Activated CD4-positive, alpha-beta T cell treated with anti-CD3 and anti-CD28 coated beads, Interleukin-2, Interleukin-4, amounts not matched to agents 100 ng/mL and 50 ng/mL, durations not matched to agents 16 hours and 8 hours (primary cell): Measurements from ENCODE around the gene SCGB2A2.

ENCODE experiments used
- DNase-seq: peaks from one replicate; pipeline ENCODE4 v3.0.0-alpha.2; 2020; ENCODE audit warnings: low spot score

Gene SCGB2A2

DNA sequence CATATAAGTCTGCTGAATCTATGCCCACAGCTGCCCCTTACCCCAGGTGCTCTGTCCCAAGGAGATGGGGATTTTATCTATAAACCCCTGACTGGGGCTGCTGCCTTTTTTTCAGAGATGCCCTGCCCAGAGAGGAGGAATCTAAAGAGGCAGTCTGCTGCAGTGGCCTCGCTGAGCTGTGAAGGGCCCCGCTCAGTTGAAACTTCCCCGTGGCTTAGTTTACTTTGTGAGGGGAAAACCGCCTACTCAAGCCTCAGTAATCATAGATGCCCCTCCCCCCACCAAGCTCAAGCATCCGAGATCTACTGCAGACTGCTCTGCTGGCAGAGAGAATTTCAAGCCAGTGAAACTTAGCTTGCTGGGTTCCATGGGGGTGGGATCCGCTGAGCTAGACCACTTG, 36.3 kb downstream of the SCGB2A2 start:
- no peak for DNase-seq

DNA sequence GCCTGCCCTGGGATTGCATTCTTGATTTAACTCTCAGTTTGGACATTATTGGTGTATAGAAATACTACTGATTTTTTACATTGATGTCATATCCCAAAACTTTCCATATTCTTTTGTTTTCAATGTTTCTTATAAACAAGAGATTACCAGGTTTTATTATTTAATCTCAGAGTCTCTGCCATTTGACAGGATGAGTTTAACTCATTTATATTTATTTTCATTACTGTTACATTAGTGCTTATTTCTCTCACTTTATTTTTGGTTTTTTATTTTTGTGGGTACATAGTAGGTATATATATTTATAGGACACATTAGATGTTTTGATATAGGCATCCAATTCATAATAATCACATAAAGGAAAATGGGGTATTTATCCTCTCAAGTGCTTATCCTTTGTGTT, 38.0 kb downstream of the SCGB2A2 start:
- DNase-seq: no peak

DNA sequence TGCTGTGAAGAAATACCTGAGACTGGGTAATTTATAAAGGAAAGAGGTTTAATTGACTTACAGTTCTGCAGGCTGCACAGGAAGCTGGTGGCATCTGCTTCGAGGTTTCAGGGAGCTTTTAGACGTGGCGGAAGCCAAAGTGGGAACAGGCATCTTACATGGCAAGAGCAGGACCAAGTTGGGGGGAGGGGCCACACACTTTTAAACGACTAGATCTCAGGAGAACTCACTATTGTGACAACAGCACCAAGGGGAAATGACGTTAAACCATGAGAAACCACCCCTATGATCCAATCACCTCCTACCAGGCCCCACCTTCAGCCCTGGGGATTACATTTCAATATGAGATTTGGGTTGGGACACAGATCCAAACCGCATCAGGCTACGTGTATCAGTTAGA, 40.0 kb downstream of the SCGB2A2 start:
- DNase-seq: no peak

DNA sequence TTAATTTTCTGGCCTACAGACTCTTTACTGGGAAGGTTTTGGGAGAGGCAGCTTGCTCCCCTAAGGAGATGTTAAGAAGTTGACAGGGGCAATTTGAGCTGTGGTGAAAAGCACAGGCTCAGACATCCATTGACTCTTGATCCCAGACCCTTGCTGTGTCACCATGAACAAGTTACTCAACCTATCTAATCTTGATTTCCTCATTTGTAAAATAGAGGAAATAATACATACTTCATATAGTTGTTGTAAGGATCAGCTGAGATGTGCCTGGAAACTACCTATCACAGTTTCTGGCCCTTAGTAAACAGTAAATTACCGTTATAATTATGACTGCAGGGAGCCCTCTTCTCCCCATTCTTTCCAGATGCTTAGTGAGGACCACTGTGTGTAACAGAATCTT, 45.5 kb downstream of the SCGB2A2 start:
- DNase-seq: no peak

DNA sequence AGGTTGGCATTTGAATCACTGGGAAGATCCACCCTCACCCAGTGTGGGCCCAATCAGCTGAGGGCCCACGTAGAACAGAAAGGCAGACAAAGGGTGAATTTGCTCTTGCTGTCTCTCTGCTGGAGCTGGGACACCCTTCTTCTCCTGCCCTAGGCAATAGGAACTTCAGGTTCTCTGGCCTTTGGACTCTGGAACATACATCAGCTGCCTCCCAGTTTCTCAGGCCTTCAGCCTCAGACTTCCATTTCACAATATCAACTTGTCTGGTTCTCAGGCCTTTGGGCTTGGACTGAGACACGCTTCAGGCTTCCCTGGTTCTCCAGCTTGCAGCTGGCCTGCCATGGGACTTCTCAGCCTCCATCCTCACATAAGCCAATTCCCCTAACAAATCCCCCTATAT, 52.6 kb downstream of the SCGB2A2 start:
- DNase-seq: no peak
